Measurements from ENCODE around the gene PTPRN2.

GRCh38 chr7:158329014-158329610 is 258.5 kb downstream of the PTPRN2 start:
- no peak for TF ChIP-seq MAX (CRISPR knock-in tag; IDR thresholded peaks at IDR 0.05)
- TF ChIP-seq GABPB1 (CRISPR knock-in tag; IDR thresholded peaks at IDR 0.05) = no peak
- no peak for TF ChIP-seq POLR2A (conservative IDR thresholded peaks at IDR 0.05)
- no peak for TF ChIP-seq REST (IDR thresholded peaks at IDR 0.05; ENCODE audit: borderline replicate concordance)
- TF ChIP-seq REST (CRISPR knock-in tag; IDR thresholded peaks at IDR 0.05; ENCODE audit: low read depth) = no peak
- TF ChIP-seq IRF1 (CRISPR knock-in tag; IDR thresholded peaks at IDR 0.05; ENCODE audit: borderline replicate concordance) = no peak
- no peak for TF ChIP-seq ZNF274 (IDR thresholded peaks at IDR 0.05; ENCODE audit: borderline replicate concordance, low read depth, low read length)
- no peak for TF ChIP-seq EZH2 (IDR thresholded peaks at IDR 0.05; ENCODE audit: borderline replicate concordance, low read depth, low read length)
- TF ChIP-seq MNT (conservative IDR thresholded peaks at IDR 0.05) = no peak
- TF ChIP-seq MXI1 (IDR thresholded peaks at IDR 0.05; ENCODE audit: low read depth, low read length) = no peak
- no peak for TF ChIP-seq EP300 (IDR thresholded peaks at IDR 0.05; ENCODE audit: low read length)
